Keratinocyte (primary cell): ENCODE data around the gene DOCK7. TPM values are rescaled to one million over a fixed set of nuclear protein-coding genes. Genes with fewer than 3 reads are reported as not detected.

Experiments used
- DNase-seq: peaks from one replicate; pipeline ENCODE4 v3.0.0-alpha.2; 2011; ENCODE audit warnings: low read depth, missing footprints, low spot score
- FAIRE-seq: peaks from 2 replicates; lab custom pipeline; 2011; peaks lifted over from hg19 to GRCh38; lab: Jason Lieb, UNC
- H2AFZ ChIP-seq: 2 replicates; pipeline ENCODE4 v1.6.0; 2012; ENCODE audit warnings: low read length, control low read depth, inconsistent platforms; ENCODE audit not compliant: control insufficient read depth
- H3K27ac ChIP-seq: 2 replicates; pipeline ENCODE4 v1.5.1; 2011; ENCODE audit warnings: low read length; ENCODE audit not compliant: control insufficient read depth, insufficient read depth
- H3K27me3 ChIP-seq: 3 replicates; pipeline ENCODE4 v1.6.0; 2011; ENCODE audit warnings: low read length; ENCODE audit not compliant: control insufficient read depth, insufficient read depth; ENCODE audit errors: extremely low read depth
- H3K36me3 ChIP-seq, 2 experiments: 2 replicates in 1 of 2; 3 replicates in 1 of 2; pipeline ENCODE4 v1.5.1; 2011; ENCODE audit warnings: low read length in 2 of 2, mild to moderate bottlenecking in 1 of 2; ENCODE audit not compliant: control insufficient read depth in 2 of 2, insufficient read depth in 2 of 2; ENCODE audit errors: extremely low read depth in 1 of 2
- H3K4me1 ChIP-seq: 3 replicates; pipeline ENCODE4 v1.5.1; 2011; ENCODE audit warnings: low read length; ENCODE audit not compliant: control insufficient read depth, insufficient read depth; ENCODE audit errors: extremely low read depth
- H3K4me2 ChIP-seq: 3 replicates; pipeline ENCODE4 v1.6.0; 2011; ENCODE audit warnings: low read depth, low read length; ENCODE audit not compliant: control insufficient read depth, insufficient read depth; ENCODE audit errors: extremely low read depth
- H3K4me3 ChIP-seq, 3 experiments: fragments of 200-600 bp in 1 of 3; sonication (generic) in 1 of 3; 2 replicates in 2 of 3; 3 replicates in 1 of 3; pipeline ENCODE4 v1.5.1; 2011 to 2016; ENCODE audit warnings: low read length in 3 of 3, mild to moderate bottlenecking in 3 of 3, control low read depth in 2 of 3, inconsistent platforms in 1 of 3, low read depth in 1 of 3, mixed read lengths in 1 of 3, mixed run types in 1 of 3, moderate library complexity in 1 of 3; ENCODE audit not compliant: control insufficient read depth in 2 of 3, insufficient read depth in 2 of 3; ENCODE audit errors: extremely low read depth in 1 of 3
- H3K79me2 ChIP-seq: 2 replicates; pipeline ENCODE4 v1.6.0; 2012; ENCODE audit warnings: low read length; ENCODE audit not compliant: control insufficient read depth, insufficient read depth
- H3K9ac ChIP-seq: 3 replicates; pipeline ENCODE4 v1.6.0; 2011; ENCODE audit warnings: low read length; ENCODE audit not compliant: control insufficient read depth, insufficient read depth; ENCODE audit errors: extremely low read depth
- H3K9me1 ChIP-seq: 3 replicates; pipeline ENCODE4 v1.6.0; 2011; ENCODE audit warnings: low read length; ENCODE audit not compliant: control insufficient read depth, insufficient read depth; ENCODE audit errors: extremely low read depth
- H3K9me3 ChIP-seq: 2 replicates; pipeline ENCODE4 v1.5.1; 2012; ENCODE audit warnings: low read depth, low read length; ENCODE audit not compliant: control insufficient read depth
- H4K20me1 ChIP-seq: 3 replicates; pipeline ENCODE4 v1.6.0; 2011; ENCODE audit warnings: low read length; ENCODE audit not compliant: control insufficient read depth, insufficient read depth; ENCODE audit errors: extremely low read depth
- EZH2 ChIP-seq: IDR thresholded peaks from one replicate; pipeline ENCODE4 v1.6.1; 2012; ENCODE audit warnings: inconsistent platforms, mild to moderate bottlenecking, low read length, moderate library complexity
- dilution Hi-C: fragments of 300-500 bp; cut with MboI; formaldehyde crosslinking; loops from one replicate; pipeline ENCODE4 v1.7.0; 2020; ENCODE audit warnings: low sequenced_read_pairs; ENCODE audit not compliant: extremely low pct_ligation_motif_present
- polyA plus RNA-seq, 5 experiments: library from polyadenylated mRNA; depleted of rRNA in 3 of 5; stranded (reverse) in 3 of 5; stranded (forward) in 1 of 5; unstranded in 1 of 5; fragments of >200 nt; gene quantifications; 1 replicate in 1 of 5; 2 replicates in 3 of 5; 3 replicates in 1 of 5; pipeline versions ENCODE4 v1.2.1 to v1.2.3, GENCODE V29; 2011 to 2012; ENCODE audit warnings: missing spikeins in 2 of 5, low read depth in 1 of 5, low replicate concordance in 1 of 5
- TF ChIP-seq, protein P1 (sequence below), 3 experiments: IDR thresholded peaks in 1 of 3; conservative IDR thresholded peaks in 1 of 3; optimal IDR thresholded peaks in 1 of 3; 2 replicates in 2 of 3; 3 replicates in 1 of 3; pipeline versions ENCODE3 to v1.5.1; 2011; ENCODE audit warnings: low read length in 3 of 3, mild to moderate bottlenecking in 3 of 3, moderate library complexity in 2 of 3, control low read depth in 1 of 3, inconsistent platforms in 1 of 3; ENCODE audit not compliant: insufficient read depth in 2 of 3; ENCODE audit errors: extremely low read depth in 1 of 3

Gene DOCK7
- polyA plus RNA-seq, 1 donor (not counting 4 experiments of a cell fraction or from before 2014, with no cell fraction given): 66.9 TPM

DNA sequence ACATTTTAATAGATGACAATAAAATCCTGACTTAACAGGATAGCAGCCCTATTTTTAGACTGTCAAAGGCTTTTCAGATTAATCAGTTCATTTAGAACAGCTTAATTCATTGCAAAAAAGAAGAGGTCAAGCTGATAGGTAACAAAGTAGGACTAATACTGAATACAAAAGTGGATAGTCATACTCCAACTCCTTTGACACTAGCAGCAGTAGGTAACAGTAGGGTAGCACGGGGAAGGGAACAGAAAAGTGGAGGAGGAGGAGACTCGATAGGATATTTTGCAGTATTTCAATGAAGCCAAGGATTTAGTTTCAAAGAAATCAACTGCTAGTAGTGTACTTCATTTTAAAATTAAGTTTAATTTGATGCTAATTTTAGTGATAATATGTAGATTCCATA, 200.2 kb downstream of the DOCK7 start:
- Histone ChIP-seq H3K4me1 (no peaks in the 10 kb centered on the region), H3K79me2 (no peaks in the 10 kb centered on the region), H3K36me3 (peaks cover 0 to 7% of the 10 kb centered on the region in 2 experiments), H3K9me1 (no peaks in the 10 kb centered on the region), H3K27ac (no peak overlapping the region), H2AFZ (no peak overlapping the region), H3K9ac (no peak overlapping the region), H3K9me3 (no peaks in the 10 kb centered on the region), H3K4me3 (no peak overlapping the region), H4K20me1 (no peaks in the 10 kb centered on the region), H3K27me3 (no peaks in the 10 kb centered on the region), H3K4me2 (no peak overlapping the region)
- DNase-seq (no peak), FAIRE-seq (no peak)
- dilution Hi-C loops: no loop called here
- no peak for TF ChIP-seq EZH2
- TF ChIP-seq, protein P1, sequence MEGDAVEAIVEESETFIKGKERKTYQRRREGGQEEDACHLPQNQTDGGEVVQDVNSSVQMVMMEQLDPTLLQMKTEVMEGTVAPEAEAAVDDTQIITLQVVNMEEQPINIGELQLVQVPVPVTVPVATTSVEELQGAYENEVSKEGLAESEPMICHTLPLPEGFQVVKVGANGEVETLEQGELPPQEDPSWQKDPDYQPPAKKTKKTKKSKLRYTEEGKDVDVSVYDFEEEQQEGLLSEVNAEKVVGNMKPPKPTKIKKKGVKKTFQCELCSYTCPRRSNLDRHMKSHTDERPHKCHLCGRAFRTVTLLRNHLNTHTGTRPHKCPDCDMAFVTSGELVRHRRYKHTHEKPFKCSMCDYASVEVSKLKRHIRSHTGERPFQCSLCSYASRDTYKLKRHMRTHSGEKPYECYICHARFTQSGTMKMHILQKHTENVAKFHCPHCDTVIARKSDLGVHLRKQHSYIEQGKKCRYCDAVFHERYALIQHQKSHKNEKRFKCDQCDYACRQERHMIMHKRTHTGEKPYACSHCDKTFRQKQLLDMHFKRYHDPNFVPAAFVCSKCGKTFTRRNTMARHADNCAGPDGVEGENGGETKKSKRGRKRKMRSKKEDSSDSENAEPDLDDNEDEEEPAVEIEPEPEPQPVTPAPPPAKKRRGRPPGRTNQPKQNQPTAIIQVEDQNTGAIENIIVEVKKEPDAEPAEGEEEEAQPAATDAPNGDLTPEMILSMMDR (optimal IDR thresholded peaks at IDR 0.05 in 1 of 3, IDR thresholded peaks at IDR 0.05 in 1 of 3, conservative IDR thresholded peaks at IDR 0.05 in 1 of 3; ENCODE audit: extremely low read depth in 1 of 3, insufficient read depth in 2 of 3, low read length in 3 of 3): no peak

DNA sequence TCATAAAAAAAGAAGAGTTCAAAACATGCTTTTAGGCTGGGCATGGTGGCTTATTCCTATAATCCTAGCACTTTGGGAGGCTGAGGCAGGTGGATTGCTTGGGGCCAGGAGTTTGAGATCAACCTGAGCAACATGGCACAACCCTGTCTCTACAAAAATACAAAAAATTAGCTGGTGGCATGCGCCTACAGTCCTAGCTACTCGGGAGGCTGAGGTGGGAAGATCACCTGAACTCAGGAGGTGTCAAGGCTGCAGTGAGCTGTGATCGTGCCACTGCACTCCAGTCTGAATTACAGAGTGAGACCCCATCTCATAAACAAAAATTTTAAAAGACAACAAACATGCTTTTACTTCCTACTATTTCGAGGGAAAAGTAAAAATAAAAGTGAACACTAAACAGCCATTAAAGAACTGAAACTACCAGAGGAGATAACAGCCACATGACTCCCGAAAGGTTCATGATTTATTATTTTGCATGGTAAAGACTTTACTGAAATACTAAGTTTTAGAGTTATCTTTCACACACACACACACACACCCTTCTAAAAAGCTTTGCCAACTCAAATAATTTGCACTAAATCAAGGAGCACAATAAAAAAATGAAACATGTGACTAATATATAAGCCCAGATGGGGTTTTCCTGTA, 203.2 kb downstream of the DOCK7 start:
- no peaks in the 10 kb centered on the region for H4K20me1 ChIP-seq
- H3K9me1 ChIP-seq: no peaks in the 10 kb centered on the region
- DNase-seq (no peak), FAIRE-seq (no peak)
- no peaks in the 10 kb centered on the region for H3K4me1 ChIP-seq
- TF ChIP-seq EZH2: no peak
- TF ChIP-seq, protein P1 (optimal IDR thresholded peaks at IDR 0.05 in 1 of 3, IDR thresholded peaks at IDR 0.05 in 1 of 3, conservative IDR thresholded peaks at IDR 0.05 in 1 of 3; ENCODE audit: extremely low read depth in 1 of 3, insufficient read depth in 2 of 3, low read length in 3 of 3): no peak
- no peak overlapping the region for H2AFZ ChIP-seq
- H3K27me3 ChIP-seq: no peaks in the 10 kb centered on the region
- no peaks in the 10 kb centered on the region for H3K79me2 ChIP-seq
- H3K4me2 ChIP-seq: no peak overlapping the region
- no peak overlapping the region for H3K27ac ChIP-seq
- dilution Hi-C loops: no loop called here
- peaks cover 0 to 5% of the 10 kb centered on the region in 2 experiments for H3K36me3 ChIP-seq
- no peaks in the 10 kb centered on the region for H3K9me3 ChIP-seq
- H3K4me3 ChIP-seq: no peak overlapping the region
- no peak overlapping the region for H3K9ac ChIP-seq
